GM13976 (cell line): ENCODE results near the gene RAB40A.
"Not testable (repeated sequence)": the region's sequence is repeated elsewhere in the genome, so short reads cannot be mapped to it uniquely, and the experiment has no call there.

Source experiments
- DNase-seq: peaks from one replicate; pipeline ENCODE4 v3.0.0; 2012; ENCODE audit warnings: low spot score
- CTCF ChIP-seq: IDR thresholded peaks from 2 replicates; pipeline ENCODE4 v1.5.1; 2012; ENCODE audit warnings: borderline replicate concordance, mild to moderate bottlenecking; ENCODE audit not compliant: insufficient read depth; ENCODE audit errors: extremely low read depth, missing control alignments, control extremely low read depth
- in situ Hi-C: fragments of 300-500 bp; cut with MboI; formaldehyde crosslinking; loops from one replicate; pipeline ENCODE4 v1.12.0; 2022; ENCODE audit warnings: low sequenced_read_pairs, mixed read lengths, inconsistent platforms; ENCODE audit not compliant: unreplicated experiment

Gene RAB40A

GRCh38 chrX:103461156-103461555, 58.1 kb downstream of the RAB40A start:
- no peak for DNase-seq
- in situ Hi-C loops, result loop anchor here (25.0 kb wide), 1 partner anchor 249 kb away; the partner anchor contains the start of gene BEX4
- no peak for TF ChIP-seq CTCF

GRCh38 chrX:103460001-103460755, 59.1 kb downstream of the RAB40A start:
- in situ Hi-C loops, result loop anchor here (25.0 kb wide), 1 partner anchor 248 kb away; the partner anchor contains the start of gene BEX4
- not testable (repeated sequence) for DNase-seq

GRCh38 chrX:103453655-103454054, 65.6 kb downstream of the RAB40A start:
- DNase-seq, result no peak
- TF ChIP-seq CTCF, result no peak
- in situ Hi-C loops, result loop anchor here (25.0 kb wide), 1 partner anchor 241 kb away; the partner anchor contains the start of gene BEX4
